OCI-LY7 (cell line): ENCODE data around the gene TMEM204.

Source experiments
- EZH2phosphoT487 ChIP-seq: fragments of 200-600 bp; sonication (generic); IDR thresholded peaks from 2 replicates; pipeline ENCODE4 v1.6.1; 2018; ENCODE audit warnings: low read depth, borderline replicate concordance, mild to moderate bottlenecking, mixed run types, antibody characterized with exemption, low read length, moderate library complexity, mixed read lengths
- TF ChIP-seq, protein P1 (sequence below): fragments of 200-600 bp; sonication (generic); conservative IDR thresholded peaks from 2 replicates; pipeline ENCODE4 v1.5.1; 2014; ENCODE audit warnings: mild to moderate bottlenecking, antibody characterized with exemption, low read length, moderate library complexity, mixed read lengths

DNA sequence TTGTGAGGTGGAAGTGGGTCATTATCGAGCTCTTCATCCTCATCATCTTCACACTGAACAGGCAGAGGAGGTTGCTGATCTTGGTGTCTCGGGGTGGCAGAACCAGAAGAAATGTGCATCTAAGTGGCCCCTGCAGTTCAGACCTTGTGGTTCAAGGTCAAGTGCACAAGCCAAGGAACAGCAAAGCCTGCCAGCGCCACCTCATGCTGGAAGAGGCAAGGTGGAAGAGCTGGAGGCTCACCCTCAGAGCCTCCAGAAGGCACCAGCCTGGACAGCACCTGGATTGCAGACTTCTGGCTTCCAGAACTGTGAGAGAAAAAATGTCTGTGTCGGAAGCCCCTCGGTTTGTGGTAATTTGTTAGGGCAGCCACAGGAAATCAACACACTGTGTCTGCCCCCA, 45.7 kb downstream of the TMEM204 start:
- TF ChIP-seq, protein P1, sequence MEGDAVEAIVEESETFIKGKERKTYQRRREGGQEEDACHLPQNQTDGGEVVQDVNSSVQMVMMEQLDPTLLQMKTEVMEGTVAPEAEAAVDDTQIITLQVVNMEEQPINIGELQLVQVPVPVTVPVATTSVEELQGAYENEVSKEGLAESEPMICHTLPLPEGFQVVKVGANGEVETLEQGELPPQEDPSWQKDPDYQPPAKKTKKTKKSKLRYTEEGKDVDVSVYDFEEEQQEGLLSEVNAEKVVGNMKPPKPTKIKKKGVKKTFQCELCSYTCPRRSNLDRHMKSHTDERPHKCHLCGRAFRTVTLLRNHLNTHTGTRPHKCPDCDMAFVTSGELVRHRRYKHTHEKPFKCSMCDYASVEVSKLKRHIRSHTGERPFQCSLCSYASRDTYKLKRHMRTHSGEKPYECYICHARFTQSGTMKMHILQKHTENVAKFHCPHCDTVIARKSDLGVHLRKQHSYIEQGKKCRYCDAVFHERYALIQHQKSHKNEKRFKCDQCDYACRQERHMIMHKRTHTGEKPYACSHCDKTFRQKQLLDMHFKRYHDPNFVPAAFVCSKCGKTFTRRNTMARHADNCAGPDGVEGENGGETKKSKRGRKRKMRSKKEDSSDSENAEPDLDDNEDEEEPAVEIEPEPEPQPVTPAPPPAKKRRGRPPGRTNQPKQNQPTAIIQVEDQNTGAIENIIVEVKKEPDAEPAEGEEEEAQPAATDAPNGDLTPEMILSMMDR: no peak
- no peak for TF ChIP-seq EZH2phosphoT487
